ENCODE measurements around the gene DRAM1.

DRAM1 gene, protein sequence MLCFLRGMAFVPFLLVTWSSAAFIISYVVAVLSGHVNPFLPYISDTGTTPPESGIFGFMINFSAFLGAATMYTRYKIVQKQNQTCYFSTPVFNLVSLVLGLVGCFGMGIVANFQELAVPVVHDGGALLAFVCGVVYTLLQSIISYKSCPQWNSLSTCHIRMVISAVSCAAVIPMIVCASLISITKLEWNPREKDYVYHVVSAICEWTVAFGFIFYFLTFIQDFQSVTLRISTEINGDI

DNA sequence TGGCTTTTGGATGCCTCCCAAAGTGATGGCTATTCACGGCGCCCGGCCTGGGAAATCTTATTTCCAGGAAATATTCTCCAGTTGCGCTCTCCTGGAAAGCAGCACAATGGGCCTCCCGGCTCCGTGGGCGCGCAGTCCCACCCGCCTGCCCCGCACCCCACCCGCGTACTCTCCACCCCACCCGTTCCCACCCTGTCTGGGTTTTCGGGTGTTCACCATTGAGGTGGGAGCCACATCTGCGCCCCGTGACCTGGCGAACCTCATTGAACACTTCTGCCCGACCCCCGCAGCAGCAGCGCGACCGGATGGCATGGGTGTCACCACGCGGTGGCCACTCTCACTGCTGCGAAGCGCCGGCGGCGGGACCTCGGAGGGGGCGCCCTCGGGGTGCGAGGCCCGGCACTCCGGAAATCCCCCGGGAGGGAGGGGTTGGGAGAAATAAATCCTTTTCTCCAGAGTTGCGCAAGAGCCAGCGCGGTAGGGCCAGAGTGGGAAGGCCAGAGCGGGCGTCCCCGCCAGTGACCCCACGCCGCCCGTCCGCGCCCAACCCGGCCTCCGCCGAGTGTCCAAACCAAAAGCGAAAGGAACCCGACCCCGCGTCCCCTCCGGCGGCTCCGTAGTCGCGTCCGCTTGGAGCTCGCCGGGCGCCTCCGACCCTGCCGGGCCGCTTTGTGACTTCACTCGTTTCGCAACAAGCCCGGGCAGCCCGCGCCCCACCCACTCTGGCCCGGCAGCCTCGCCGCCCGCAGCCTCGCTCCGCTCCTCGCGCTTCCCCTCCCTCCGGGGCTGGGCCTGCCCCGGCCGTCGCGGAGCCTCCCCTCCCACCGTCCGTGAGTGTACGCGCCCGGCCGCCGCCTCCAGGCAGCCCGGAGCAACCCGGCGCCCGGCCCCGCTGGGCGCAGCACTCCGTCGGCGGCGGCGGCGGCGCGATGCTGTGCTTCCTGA lies at the start of gene DRAM1:
Gene DRAM1, plus strand, starts transcription at position 720 of the 945 bp plus-strand sequence. Its CDS starts 210 bp downstream, at position 930.
- peak within 1 kb of the TSS; percentile 81 for H3K4me3 ChIP-seq (ENCODE audit: low read depth, low read length)
- TF ChIP-seq, protein P1, sequence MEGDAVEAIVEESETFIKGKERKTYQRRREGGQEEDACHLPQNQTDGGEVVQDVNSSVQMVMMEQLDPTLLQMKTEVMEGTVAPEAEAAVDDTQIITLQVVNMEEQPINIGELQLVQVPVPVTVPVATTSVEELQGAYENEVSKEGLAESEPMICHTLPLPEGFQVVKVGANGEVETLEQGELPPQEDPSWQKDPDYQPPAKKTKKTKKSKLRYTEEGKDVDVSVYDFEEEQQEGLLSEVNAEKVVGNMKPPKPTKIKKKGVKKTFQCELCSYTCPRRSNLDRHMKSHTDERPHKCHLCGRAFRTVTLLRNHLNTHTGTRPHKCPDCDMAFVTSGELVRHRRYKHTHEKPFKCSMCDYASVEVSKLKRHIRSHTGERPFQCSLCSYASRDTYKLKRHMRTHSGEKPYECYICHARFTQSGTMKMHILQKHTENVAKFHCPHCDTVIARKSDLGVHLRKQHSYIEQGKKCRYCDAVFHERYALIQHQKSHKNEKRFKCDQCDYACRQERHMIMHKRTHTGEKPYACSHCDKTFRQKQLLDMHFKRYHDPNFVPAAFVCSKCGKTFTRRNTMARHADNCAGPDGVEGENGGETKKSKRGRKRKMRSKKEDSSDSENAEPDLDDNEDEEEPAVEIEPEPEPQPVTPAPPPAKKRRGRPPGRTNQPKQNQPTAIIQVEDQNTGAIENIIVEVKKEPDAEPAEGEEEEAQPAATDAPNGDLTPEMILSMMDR (IDR thresholded peaks at IDR 0.05; ENCODE audit: low read depth, low read length), result peak; percentile 8
- peak; percentile 92 for DNase-seq (ENCODE audit: low read depth, low spot score)
- in situ Hi-C loops (cut with HindIII; ENCODE audit: low sequenced_read_pairs), result no loop called here

DNA sequence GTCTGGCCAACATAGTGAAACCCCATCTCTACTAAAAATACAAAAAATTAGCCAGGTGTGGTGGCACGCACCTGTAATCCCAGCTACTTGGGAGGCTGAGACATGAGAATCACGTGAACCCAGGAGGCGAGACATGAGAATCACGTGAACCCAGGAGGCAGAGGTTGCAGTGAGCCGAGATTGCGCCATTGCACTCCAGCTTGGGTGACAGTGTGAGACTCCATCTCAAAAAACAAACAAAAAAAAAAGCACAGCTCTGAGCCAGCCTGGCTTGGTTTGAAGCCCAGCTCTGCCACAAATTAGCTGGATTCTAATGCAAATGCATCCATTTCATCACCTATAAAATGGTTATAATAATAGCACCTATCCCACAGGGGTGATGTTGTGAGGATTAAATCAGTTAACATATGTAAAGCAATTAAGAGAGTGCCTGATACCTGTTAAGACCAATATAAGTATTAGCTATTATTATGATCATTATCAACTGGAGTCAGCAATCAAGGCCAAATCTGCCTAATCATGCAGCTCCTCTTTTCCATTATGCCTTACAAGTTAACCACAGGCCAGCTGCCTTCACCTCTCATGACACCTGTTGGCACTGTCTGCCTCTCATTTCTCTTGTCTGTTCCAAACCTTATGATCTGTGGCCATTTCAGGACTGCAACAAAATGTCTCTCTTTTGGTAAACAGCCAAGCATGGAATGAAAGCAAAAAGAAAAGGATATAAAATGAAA lies 48.8 kb upstream of the DRAM1 start:
- DNase-seq (ENCODE audit: low read depth, low spot score), result no peak
- in situ Hi-C loops (cut with HindIII; ENCODE audit: low sequenced_read_pairs), result no loop called here
- TF ChIP-seq, protein P1 (IDR thresholded peaks at IDR 0.05; ENCODE audit: low read depth, low read length), result no peak
- H3K4me3 ChIP-seq (ENCODE audit: low read depth, low read length), result no peak overlapping the region

DNA sequence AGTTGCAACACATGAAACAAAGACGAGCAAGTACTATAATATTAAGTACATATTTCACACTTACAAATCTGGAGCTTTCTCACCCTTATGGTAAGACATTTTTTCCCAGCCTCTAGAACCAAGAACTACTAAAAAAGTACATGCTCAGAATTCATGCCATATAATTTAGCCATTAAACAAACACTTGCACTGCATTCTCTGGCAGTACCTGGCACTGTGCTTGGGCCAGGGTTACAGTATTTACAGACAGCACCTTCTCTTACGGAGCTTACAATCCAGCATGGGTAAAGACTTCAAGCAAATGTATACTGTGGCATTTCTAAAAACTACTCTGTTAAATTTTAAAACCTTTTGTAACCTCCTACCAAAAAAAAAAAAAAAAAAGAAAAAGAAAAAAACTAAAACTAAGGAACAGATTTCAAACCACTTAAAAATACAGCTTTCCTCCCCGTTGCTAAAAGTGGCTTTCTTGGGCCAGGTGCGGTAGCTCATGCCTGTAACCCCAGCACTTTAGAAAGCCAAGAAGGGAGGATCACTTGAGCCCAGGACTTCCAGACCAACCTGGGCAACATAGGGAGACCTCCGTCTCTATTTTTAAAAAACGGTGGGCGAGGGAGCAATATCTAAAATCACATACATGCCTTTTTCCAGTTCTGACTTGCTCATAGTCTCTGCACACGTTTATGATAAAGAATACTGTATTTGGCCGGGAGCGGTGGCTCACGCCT lies 47.6 kb upstream of the DRAM1 start:
- DNase-seq (ENCODE audit: low read depth, low spot score), result peak; percentile 20
- TF ChIP-seq, protein P1 (IDR thresholded peaks at IDR 0.05; ENCODE audit: low read depth, low read length), result no peak
- peak overlapping the region; percentile 94 for H3K4me3 ChIP-seq (ENCODE audit: low read depth, low read length)
- in situ Hi-C loops (cut with HindIII; ENCODE audit: low sequenced_read_pairs), result no loop called here

DNA sequence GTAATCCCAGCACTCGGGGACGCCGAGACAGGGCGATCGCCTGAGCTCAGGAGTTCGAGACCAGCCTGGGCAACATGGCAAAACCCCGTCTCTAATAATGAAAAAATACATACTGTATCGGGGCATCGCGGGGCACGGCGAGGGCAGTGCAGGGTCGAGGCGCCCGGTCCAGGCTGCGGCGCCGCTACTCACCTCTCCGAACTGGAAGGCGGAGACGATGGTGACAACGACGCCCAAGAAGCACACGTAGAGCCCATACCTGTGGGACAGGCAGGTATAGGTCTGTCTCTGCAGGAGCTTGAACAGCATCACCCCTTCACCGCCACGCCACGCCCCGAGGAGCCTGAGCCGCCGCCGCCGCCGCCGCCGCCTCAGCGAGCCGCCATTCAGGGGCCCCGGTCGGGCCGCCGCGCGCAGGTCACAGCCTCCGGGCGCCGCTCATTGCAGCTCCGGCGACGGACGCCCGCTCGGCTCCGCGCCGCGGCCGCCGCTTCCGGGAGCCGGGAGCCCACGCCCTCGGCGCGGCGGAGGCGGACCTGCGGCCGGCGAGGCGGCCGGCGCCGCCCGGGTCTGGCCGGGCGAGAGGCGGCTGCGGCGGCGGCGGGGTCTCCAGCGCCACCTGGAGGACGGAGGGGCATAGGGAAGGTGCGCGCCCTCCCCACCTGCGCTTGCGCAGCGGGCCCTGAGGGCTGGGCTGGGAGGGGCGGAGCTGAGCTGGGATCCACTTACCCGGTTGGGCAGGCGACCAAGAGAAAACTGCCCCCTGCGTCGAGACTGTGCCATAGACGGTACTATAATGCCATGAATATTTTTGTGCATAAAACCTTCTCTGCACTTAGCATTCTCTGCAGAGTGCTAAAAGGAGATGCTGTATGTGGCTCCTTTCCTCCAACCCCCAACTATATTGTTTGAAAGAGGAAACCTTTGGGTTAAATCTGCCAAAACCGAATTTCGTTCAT lies 46.7 kb upstream of the DRAM1 start, which contains the start of gene GNPTAB:
Gene GNPTAB, minus strand, starts transcription at position 593 of the 959 bp plus-strand sequence. Its CDS starts 284 bp downstream, at position 309.
- peak within 1 kb of the TSS; percentile 94 for H3K4me3 ChIP-seq (ENCODE audit: low read depth, low read length)
- in situ Hi-C loops (cut with HindIII; ENCODE audit: low sequenced_read_pairs), result no loop called here
- TF ChIP-seq, protein P1 (IDR thresholded peaks at IDR 0.05; ENCODE audit: low read depth, low read length), result peak; percentile 70
- peak; percentile 91 for DNase-seq (ENCODE audit: low read depth, low spot score)

DNA sequence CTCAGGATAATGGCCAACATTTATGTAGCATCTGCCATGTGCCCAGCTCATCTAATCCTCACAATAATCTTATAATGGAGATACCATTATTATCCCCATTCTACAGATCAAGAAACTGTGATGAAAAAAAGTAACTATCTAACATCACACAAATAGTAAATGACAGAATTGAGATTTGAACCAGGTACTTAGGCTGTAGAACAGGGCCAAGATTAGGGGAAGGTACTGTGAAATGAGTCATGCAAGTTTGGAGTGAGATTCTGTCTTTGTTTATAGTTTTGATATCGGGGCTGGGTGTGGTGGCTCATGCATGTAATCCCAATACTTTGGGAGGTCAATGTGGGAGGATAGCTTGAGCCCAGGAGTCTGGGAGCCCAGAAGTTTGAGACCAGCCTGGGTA lies 45.4 kb upstream of the DRAM1 start:
- TF ChIP-seq, protein P1 (IDR thresholded peaks at IDR 0.05; ENCODE audit: low read depth, low read length), result no peak
- DNase-seq (ENCODE audit: low read depth, low spot score), result no peak
- in situ Hi-C loops (cut with HindIII; ENCODE audit: low sequenced_read_pairs), result no loop called here
- no peak overlapping the region for H3K4me3 ChIP-seq (ENCODE audit: low read depth, low read length)
